Adrenal gland (tissue), 12 donors: Measurements from ENCODE around the gene METTL25B. TPM values are rescaled to one million over a fixed set of nuclear protein-coding genes. Genes with fewer than 3 reads are reported as not detected.
"Not testable (repeated sequence)": the region's sequence is repeated elsewhere in the genome, so short reads cannot be mapped to it uniquely, and the experiment has no call there.

ENCODE experiments used
- DNase-seq, 7 donors: peaks; one replicate each; pipeline ENCODE4 v3.0.0-alpha.2; 2019 to 2020
- H3K27ac ChIP-seq, 5 donors: fragments of 200-600 bp; sonication (generic) in 4 of 5; 1 replicate in 3 of 5; 2 replicates in 2 of 5; pipeline versions ENCODE4 v1.5.1 to v1.8.0; 2016 to 2020; ENCODE audit warnings: mild to moderate bottlenecking in 1 of 5
- H3K27me3 ChIP-seq: fragments of 200-600 bp; 2 replicates; pipeline ENCODE4 v1.8.0; 2021
- H3K36me3 ChIP-seq, 2 donors: fragments of 200-600 bp; replicated peaks in 1 of 2; 1 replicate in 1 of 2; 2 replicates in 1 of 2; pipeline versions ENCODE4 v1.5.1 to v1.8.0; 2018 to 2022
- H3K4me1 ChIP-seq, 2 donors: fragments of 200-600 bp; replicated peaks in 1 of 2; 1 replicate in 1 of 2; 2 replicates in 1 of 2; pipeline versions ENCODE4 v1.5.1 to v1.8.0; 2018 to 2021
- H3K4me3 ChIP-seq, 4 donors: fragments of 200-600 bp; sonication (generic) in 3 of 4; one replicate each; pipeline ENCODE4 v1.5.1; 2016 to 2018
- H3K9me3 ChIP-seq, 3 donors: fragments of 200-600 bp; sonication (generic) in 1 of 3; replicated peaks in 1 of 3; 1 replicate in 2 of 3; 2 replicates in 1 of 3; pipeline versions ENCODE4 v1.5.1 to v1.8.0; 2016 to 2021
- POLR2A ChIP-seq, 2 donors: fragments of 450-650 bp; IDR thresholded peaks; one replicate each; pipeline ENCODE4 v1.6.1; 2017; ENCODE audit warnings: antibody characterized with exemption in 2 of 2, mild to moderate bottlenecking in 2 of 2, moderate library complexity in 1 of 2
- WGBS, 4 donors: extraction: QIAGEN DNeasy Blood & Tissue Kit in 2 of 4; methylation state at CpG; one replicate each; pipeline versions ENCODE4 v1.1.5 to v1.1.7; 2013 to 2017; 5-methylcytosine and 5-hydroxymethylcytosine counted together
- intact Hi-C, 2 donors: fragments of 100-400 bp; cut with DNase I; formaldehyde crosslinking; loops; one replicate each; pipeline versions ENCODE4 v1.14.1 to v1.15.0; 2022 to 2023
- polyA plus RNA-seq, 3 donors: library from polyadenylated mRNA; stranded (reverse); fragments of 200-250 nt in 2 of 3; fragments of 350-450 nt in 1 of 3; fragmentation: Illumina TruSeq in 1 of 3; extraction: RNeasy Lipid Tissue Mini Kit (QIAGEN cat#74804) in 1 of 3; gene quantifications; one replicate each; pipeline ENCODE4 v1.2.3, GENCODE V29; 2013 to 2014
- total RNA-seq, 9 donors: library from RNA; depleted of rRNA in 4 of 9; stranded (reverse); fragments of >200 nt in 4 of 9; fragments of 120-200 nt in 1 of 9; fragmentation: NEBNext Ultra II Directional in 1 of 9; extraction: Animal tissue kit (Norgen Biotek cat#: 25700) in 1 of 9; gene quantifications; one replicate each; pipeline versions ENCODE4 v1.1.0 to v1.2.4, GENCODE V29; 2013 to 2023
- TF ChIP-seq, protein P1 (sequence below), 6 experiments: fragments of 450-650 bp in 4 of 6; fragments of 200-600 bp in 2 of 6; sonication (generic) in 1 of 6; IDR thresholded peaks; 1 replicate in 5 of 6; 2 replicates in 1 of 6; pipeline versions ENCODE4 v1.5.1 to v1.8.0; 2016 to 2021; ENCODE audit warnings: antibody characterized with exemption in 6 of 6, mild to moderate bottlenecking in 2 of 6, moderate library complexity in 1 of 6
- donor health status: healthy with polysubstance abuse.
- donor health status: Bipolar disorder and iron deficiency.
- donor health status: DM: yes; HTN: yes; CAD: no.
- donor health status: DM: no; HTN: no; CAD: no.
- donor health status: DM: no; HTN: no; CAD: no.
- donor health status: DM: yes; HTN: yes; CAD: no.

Gene METTL25B
- total and polyA plus RNA-seq, 12 donors, result 17.4 to 140 (median 32.5) TPM

DNA sequence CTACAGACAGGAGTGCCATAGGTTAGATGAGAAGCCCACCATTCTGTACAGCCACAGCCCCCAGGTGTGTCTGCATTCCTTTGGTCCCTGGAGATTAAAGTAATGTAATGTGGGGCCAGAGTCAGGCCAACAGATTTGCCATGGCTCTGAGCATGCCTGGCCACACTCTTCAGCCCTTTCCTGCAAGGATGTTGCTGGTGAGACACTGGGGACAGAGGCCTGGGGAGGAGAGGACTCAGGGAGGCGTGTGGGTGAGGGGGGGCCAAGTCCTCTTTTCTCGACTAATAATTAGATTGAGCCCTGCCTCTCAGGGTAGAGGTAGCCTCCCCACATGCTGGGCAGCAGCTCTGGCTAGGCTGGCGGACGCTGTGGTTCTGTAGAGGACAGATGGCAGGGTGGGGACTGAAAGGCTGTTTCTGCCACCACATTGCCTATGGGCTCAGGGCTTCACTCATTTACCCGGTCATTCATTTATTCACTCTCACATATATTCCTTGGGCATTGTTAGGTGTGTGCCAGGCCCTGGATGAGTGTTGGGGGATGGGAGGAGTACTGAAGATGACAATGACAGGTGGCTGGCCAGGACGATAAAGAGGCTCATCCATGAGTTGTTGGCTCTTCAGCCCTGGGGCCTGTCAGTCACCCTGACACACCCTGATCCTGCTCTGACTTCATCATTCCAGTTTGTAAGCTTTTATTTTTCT is 32.0 kb downstream of the METTL25B start:
- no peaks in the 10 kb centered on the region for H3K27me3 ChIP-seq
- TF ChIP-seq POLR2A (IDR thresholded peaks at IDR 0.05), result no peak
- TF ChIP-seq, protein P1, sequence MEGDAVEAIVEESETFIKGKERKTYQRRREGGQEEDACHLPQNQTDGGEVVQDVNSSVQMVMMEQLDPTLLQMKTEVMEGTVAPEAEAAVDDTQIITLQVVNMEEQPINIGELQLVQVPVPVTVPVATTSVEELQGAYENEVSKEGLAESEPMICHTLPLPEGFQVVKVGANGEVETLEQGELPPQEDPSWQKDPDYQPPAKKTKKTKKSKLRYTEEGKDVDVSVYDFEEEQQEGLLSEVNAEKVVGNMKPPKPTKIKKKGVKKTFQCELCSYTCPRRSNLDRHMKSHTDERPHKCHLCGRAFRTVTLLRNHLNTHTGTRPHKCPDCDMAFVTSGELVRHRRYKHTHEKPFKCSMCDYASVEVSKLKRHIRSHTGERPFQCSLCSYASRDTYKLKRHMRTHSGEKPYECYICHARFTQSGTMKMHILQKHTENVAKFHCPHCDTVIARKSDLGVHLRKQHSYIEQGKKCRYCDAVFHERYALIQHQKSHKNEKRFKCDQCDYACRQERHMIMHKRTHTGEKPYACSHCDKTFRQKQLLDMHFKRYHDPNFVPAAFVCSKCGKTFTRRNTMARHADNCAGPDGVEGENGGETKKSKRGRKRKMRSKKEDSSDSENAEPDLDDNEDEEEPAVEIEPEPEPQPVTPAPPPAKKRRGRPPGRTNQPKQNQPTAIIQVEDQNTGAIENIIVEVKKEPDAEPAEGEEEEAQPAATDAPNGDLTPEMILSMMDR (IDR thresholded peaks at IDR 0.05), result no peak
- H3K4me1 ChIP-seq, result no peaks in the 10 kb centered on the region
- H3K4me3 ChIP-seq, result no peak overlapping the region
- intact Hi-C loops, result no loop called here
- peak in 1 of 7 donors; percentile 7 for DNase-seq
- H3K36me3 ChIP-seq, result no peaks in the 10 kb centered on the region
- H3K9me3 ChIP-seq, result no peaks in the 10 kb centered on the region
- no peak overlapping the region for H3K27ac ChIP-seq
- 47 to 68% (median 61%) methylated on average over 4 to 6 of the region's 6 CpGs for WGBS, 4 donors

DNA sequence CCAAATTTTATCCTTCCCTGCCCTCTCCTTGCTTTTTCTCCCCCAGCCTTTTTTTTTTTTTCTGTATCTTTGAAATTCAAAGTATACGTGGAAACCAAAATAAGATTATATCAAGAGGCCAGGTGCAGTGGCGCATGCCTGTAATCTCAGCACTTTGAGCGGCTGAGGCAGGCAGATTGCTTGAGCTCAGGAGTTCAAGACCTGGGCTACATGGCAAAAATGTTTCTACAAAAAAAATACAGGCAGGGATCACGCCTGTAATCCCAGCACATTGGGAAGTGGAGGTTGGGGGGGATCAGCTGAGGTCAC is 32.5 kb downstream of the METTL25B start:
- WGBS, 4 donors, result 71 to 85% (median 79%) methylated on average over 4 of the region's 4 CpGs
- no peaks in the 10 kb centered on the region for H3K9me3 ChIP-seq
- intact Hi-C loops, result no loop called here
- no peaks in the 10 kb centered on the region for H3K36me3 ChIP-seq
- no peak overlapping the region for H3K4me3 ChIP-seq
- DNase-seq, result peak in 1 of 7 donors; percentile 2
- H3K27me3 ChIP-seq, result no peaks in the 10 kb centered on the region
- TF ChIP-seq, protein P1 (IDR thresholded peaks at IDR 0.05), result no peak
- no peak for TF ChIP-seq POLR2A (IDR thresholded peaks at IDR 0.05)
- no peak overlapping the region for H3K27ac ChIP-seq
- peaks cover 0 to 1% of the 10 kb centered on the region in 2 donors for H3K4me1 ChIP-seq

DNA sequence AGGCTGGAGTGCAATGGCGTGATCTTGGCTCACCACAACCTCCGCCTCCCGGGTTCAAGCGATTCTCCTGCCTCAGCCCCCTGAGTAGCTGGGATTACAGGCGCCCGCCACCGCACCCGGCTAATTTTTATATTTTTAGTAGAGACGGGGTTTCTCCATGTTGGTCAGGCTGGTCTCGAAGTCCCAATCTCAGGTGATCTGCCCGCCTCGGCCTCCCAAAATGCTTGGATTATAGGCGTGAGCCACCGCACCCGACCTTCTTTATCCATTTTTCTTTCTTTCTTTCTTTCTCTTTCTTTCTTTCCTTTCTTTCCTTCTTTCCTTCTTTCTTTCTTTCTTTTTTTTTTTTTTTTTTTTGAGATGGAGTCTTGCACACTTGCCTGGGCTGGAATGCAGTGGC is 36.9 kb downstream of the METTL25B start:
- WGBS, 4 donors, result 93 to 98% (median 96%) methylated on average over 15 of the region's 15 CpGs
- intact Hi-C loops, H3K27ac ChIP-seq, H3K27me3 ChIP-seq, H3K9me3 ChIP-seq, H3K36me3 ChIP-seq, H3K4me3 ChIP-seq: not testable (repeated sequence)
- peak in 1 of 7 donors; percentile 9 for DNase-seq
- peaks cover 17 to 27% of the 10 kb centered on the region in 2 donors for H3K4me1 ChIP-seq

DNA sequence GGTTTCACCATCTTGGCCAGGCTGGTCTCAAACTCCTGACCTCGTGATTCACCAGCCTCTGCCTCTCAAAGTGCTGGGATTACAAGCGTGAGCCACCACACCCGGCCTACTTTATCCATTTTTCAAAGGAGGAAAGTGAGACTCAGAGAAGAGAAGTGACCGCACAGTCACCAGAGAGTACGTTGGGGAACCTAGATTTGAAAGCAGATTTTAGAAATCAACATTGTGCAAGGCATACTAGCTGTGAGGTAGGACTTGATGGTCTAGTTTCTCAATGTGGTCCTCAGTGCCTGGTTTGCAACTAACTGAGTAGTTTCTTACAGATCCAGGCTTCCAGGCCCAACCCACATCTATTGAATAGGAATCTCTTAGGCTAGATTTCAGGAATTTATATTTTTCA is 37.4 kb downstream of the METTL25B start:
- H3K27ac ChIP-seq, result no peak overlapping the region
- H3K36me3 ChIP-seq, result no peaks in the 10 kb centered on the region
- no peak for DNase-seq
- 85 to 91% (median 86%) methylated on average over 5 of the region's 5 CpGs for WGBS, 4 donors
- intact Hi-C loops, result no loop called here
- no peaks in the 10 kb centered on the region for H3K27me3 ChIP-seq
- H3K4me3 ChIP-seq, result no peak overlapping the region
- TF ChIP-seq, protein P1 (IDR thresholded peaks at IDR 0.05), result no peak
- no peak for TF ChIP-seq POLR2A (IDR thresholded peaks at IDR 0.05)
- no peaks in the 10 kb centered on the region for H3K9me3 ChIP-seq
- H3K4me1 ChIP-seq, result peaks cover 17 to 32% of the 10 kb centered on the region in 2 donors
